K562 (cell line): ENCODE results near the gene PNPLA7. TPM values are rescaled to one million over a fixed set of nuclear protein-coding genes. Genes with fewer than 3 reads are reported as not detected.

Experiments used
- ADNP ChIP-seq: fragments of 200-800 bp; sonication (Bioruptor generic); IDR thresholded peaks from 2 replicates; pipeline ENCODE4 v1.6.1; 2016; ENCODE audit warnings: missing genetic modification characterization, missing compliant biosample characterization
- ASH1L ChIP-seq: fragments of 450-650 bp; IDR thresholded peaks from 2 replicates; pipeline ENCODE4 v1.6.1; 2018; ENCODE audit warnings: borderline replicate concordance, mild to moderate bottlenecking, low read depth; ENCODE audit not compliant: partially characterized antibody
- CHD4 ChIP-seq: fragments of 200-600 bp; sonication (generic); IDR thresholded peaks from 3 replicates; pipeline ENCODE4 v1.6.1; 2012; ENCODE audit warnings: low read depth, mild to moderate bottlenecking, mixed read lengths, low read length, inconsistent platforms; ENCODE audit not compliant: insufficient read depth, insufficient replicate concordance, poor library complexity, severe bottlenecking
- CTCFL ChIP-seq: IDR thresholded peaks from 2 replicates; pipeline ENCODE4 v1.6.1; 2011; ENCODE audit warnings: borderline replicate concordance, low read depth, mild to moderate bottlenecking, moderate library complexity, low read length; ENCODE audit not compliant: insufficient read depth, poor library complexity, severe bottlenecking
- ID3 ChIP-seq, 2 experiments: fragments of 250-450 bp in 1 of 2; fragments of 450-650 bp in 1 of 2; sonication (Bioruptor Pico) in 1 of 2; IDR thresholded peaks; 2 replicates each; pipeline versions ENCODE4 v1.6.1 to v1.8.0; 2016 to 2021; ENCODE audit warnings: mild to moderate bottlenecking in 2 of 2, moderate library complexity in 2 of 2, missing compliant biosample characterization in 1 of 2, missing genetic modification characterization in 1 of 2
- LEF1 ChIP-seq: fragments of 450-650 bp; IDR thresholded peaks from 2 replicates; pipeline ENCODE4 v1.6.1; 2016; ENCODE audit warnings: mild to moderate bottlenecking
- NCOR1 ChIP-seq: fragments of 450-650 bp; IDR thresholded peaks from 2 replicates; pipeline ENCODE4 v1.6.1; 2016; ENCODE audit warnings: mild to moderate bottlenecking, moderate library complexity
- NR0B1 ChIP-seq: fragments of 450-650 bp; IDR thresholded peaks from one replicate; pipeline ENCODE4 v1.6.1; 2018; ENCODE audit warnings: mild to moderate bottlenecking, moderate library complexity; ENCODE audit not compliant: partially characterized antibody
- NR2C2 ChIP-seq, 2 experiments: fragments of 200-800 bp in 1 of 2; sonication (Bioruptor generic) in 1 of 2; sonication (generic) in 1 of 2; formaldehyde crosslinking in 1 of 2; IDR thresholded peaks; 2 replicates each; pipeline versions ENCODE4 v1.6.1 to v1.8.0; 2016 to 2022; ENCODE audit warnings: mild to moderate bottlenecking in 1 of 2, missing compliant biosample characterization in 1 of 2, missing genetic modification characterization in 1 of 2, missing genetic modification reagents in 1 of 2
- PURB ChIP-seq: sonication (generic); formaldehyde crosslinking; IDR thresholded peaks from 2 replicates; pipeline ENCODE4 v1.9.0; 2021; ENCODE audit warnings: low read depth, mild to moderate bottlenecking, missing genetic modification reagents
- SAFB2 ChIP-seq: fragments of 200-400 bp; formaldehyde crosslinking; IDR thresholded peaks from 2 replicates; pipeline ENCODE4 v1.6.1; 2018; ENCODE audit warnings: borderline replicate concordance, low read length, low read depth, moderate library complexity; ENCODE audit not compliant: severe bottlenecking
- SRSF1 ChIP-seq: fragments of 200-400 bp; formaldehyde crosslinking; IDR thresholded peaks from 2 replicates; pipeline ENCODE4 v1.6.1; 2017; ENCODE audit warnings: mild to moderate bottlenecking, low read depth, low read length, moderate library complexity
- STAT5A ChIP-seq: IDR thresholded peaks from 2 replicates; pipeline ENCODE4 v1.6.1; 2012; ENCODE audit warnings: low read length, inconsistent platforms, borderline replicate concordance
- ZBTB5 ChIP-seq: fragments of 450-650 bp; IDR thresholded peaks from 2 replicates; pipeline ENCODE4 v1.6.1; 2017; ENCODE audit warnings: antibody characterized with exemption
- ZBTB8A ChIP-seq: fragments of 450-650 bp; IDR thresholded peaks from 2 replicates; pipeline ENCODE4 v1.6.1; 2018; ENCODE audit warnings: mild to moderate bottlenecking, moderate library complexity; ENCODE audit not compliant: partially characterized antibody
- ZNF586 ChIP-seq: fragments of 450-650 bp; formaldehyde crosslinking; conservative IDR thresholded peaks from 2 replicates; pipeline ENCODE4 v1.4.0; 2020; ENCODE audit warnings: mild to moderate bottlenecking, moderate library complexity
- ZNF778 ChIP-seq: fragments of 450-650 bp; formaldehyde crosslinking; IDR thresholded peaks from 2 replicates; pipeline ENCODE4 v1.4.0; 2020; ENCODE audit warnings: mild to moderate bottlenecking, moderate library complexity
- polyA plus RNA-seq, 8 experiments: library from polyadenylated mRNA; depleted of rRNA in 4 of 8; stranded (reverse) in 5 of 8; unstranded in 3 of 8; fragments of >200 nt; fragmentation: Nextera tagmentation in 2 of 8; fragmentation: Illumina TruSeq in 1 of 8; extraction: Ambion mirVana in 2 of 8; extraction: Trizol in 1 of 8; gene quantifications; 2 replicates each; pipeline versions ENCODE4 v1.2.1 to v1.2.3, GENCODE V29; 2011 to 2014; ENCODE audit warnings: inconsistent platforms in 1 of 8, missing spikeins in 1 of 8
- total RNA-seq, 7 experiments: library from RNA; depleted of rRNA in 6 of 7; stranded (reverse); fragments of >200 nt in 6 of 7; fragmentation: Illumina TruSeq in 2 of 7; extraction: Trizol in 2 of 7; gene quantifications; 2 replicates each; pipeline versions ENCODE4 v1.2.1 to v1.2.3, GENCODE V29; 2011 to 2021; ENCODE audit warnings: low replicate concordance in 1 of 7
- TF ChIP-seq, protein P1 (sequence below): fragments of 450-650 bp; IDR thresholded peaks from 2 replicates; pipeline ENCODE4 v1.6.1; 2016

The PNPLA7 gene
- total and polyA plus RNA-seq, 9 of the 15 experiments (the other 6 are each of a cell fraction or from before 2014, with no cell fraction given): 0.01 to 0.85 (median 0.19) TPM; not detected in 1

GRCh38 chr9:137590469-137591383 lies 40.5 kb upstream of the PNPLA7 start, which contains the start of gene ZMYND19 (continued):
- TF ChIP-seq CTCFL (no peak), ZBTB8A (no peak), LEF1 (no peak), CHD4 (no peak), ADNP (tag) (no peak), PURB (CRISPR knock-in tag) (no peak), ZBTB5 (no peak), NR0B1 (no peak), NR2C2 (CRISPR knock-in tag; IDR thresholded peaks at IDR 0.05) (no peak), NR2C2 (tag; IDR thresholded peaks at IDR 0.05) (no peak), ASH1L (no peak), ID3 (CRISPR knock-in tag; IDR thresholded peaks at IDR 0.05) (no peak), ID3 (tag; IDR thresholded peaks at IDR 0.05) (no peak), ZNF778 (CRISPR knock-in tag) (no peak), SAFB2 (no peak), ZNF586 (no peak), SRSF1 (no peak), STAT5A (no peak), NCOR1 (no peak)
- TF ChIP-seq, protein P1, sequence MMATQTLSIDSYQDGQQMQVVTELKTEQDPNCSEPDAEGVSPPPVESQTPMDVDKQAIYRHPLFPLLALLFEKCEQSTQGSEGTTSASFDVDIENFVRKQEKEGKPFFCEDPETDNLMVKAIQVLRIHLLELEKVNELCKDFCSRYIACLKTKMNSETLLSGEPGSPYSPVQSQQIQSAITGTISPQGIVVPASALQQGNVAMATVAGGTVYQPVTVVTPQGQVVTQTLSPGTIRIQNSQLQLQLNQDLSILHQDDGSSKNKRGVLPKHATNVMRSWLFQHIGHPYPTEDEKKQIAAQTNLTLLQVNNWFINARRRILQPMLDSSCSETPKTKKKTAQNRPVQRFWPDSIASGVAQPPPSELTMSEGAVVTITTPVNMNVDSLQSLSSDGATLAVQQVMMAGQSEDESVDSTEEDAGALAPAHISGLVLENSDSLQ: no peak
